GM12878 (cell line): Measurements from ENCODE around the gene RNF150. TPM values are rescaled to one million over a fixed set of nuclear protein-coding genes. Genes with fewer than 3 reads are reported as not detected.

Experiments used
- ATAC-seq: fragments of 200-7000 bp; cut with Tn5 transposase; 3 replicates; pipeline ENCODE4 v1.9.1; 2020; ENCODE audit warnings: mild to moderate bottlenecking, moderate library complexity
- BruUV-seq: library from RNA; stranded (reverse); fragments of 400-500 nt; replicated peaks from 2 replicates; lab custom pipeline; 2021; lab: Mats Ljungman, UMichigan
- CTCF ChIA-PET: fragments of 300-600 bp; sonication (Branson Sonifier 250); formaldehyde crosslinking; extraction: SDS; loops from one replicate; lab custom pipeline; 2021; ENCODE audit warnings: inconsistent platforms; lab: Yijun Ruan, JAX
- POLR2A ChIA-PET: fragments of 350-600 bp; formaldehyde crosslinking; extraction: SDS; loops from one replicate; lab custom pipeline; 2021; ENCODE audit warnings: inconsistent platforms; lab: Charles Lee
- RAD21 ChIA-PET: fragments of 300-600 bp; sonication (Branson Sonifier 250); formaldehyde crosslinking; loops from one replicate; lab custom pipeline; 2023; ENCODE audit warnings: antibody characterized with exemption; ENCODE audit not compliant: unreplicated experiment; lab: Charles Lee
- SMC1A ChIA-PET: fragments of 300-600 bp; sonication (Branson Sonifier 250); formaldehyde crosslinking; loops from one replicate; lab custom pipeline; 2023; ENCODE audit not compliant: unreplicated experiment, uncharacterized antibody; lab: Charles Lee
- DNase-seq: peaks from one replicate; pipeline ENCODE4 v3.0.0-alpha.2; 2011; ENCODE audit warnings: low read depth, low spot score
- FAIRE-seq: peaks from 3 replicates; lab custom pipeline; 2011; peaks lifted over from hg19 to GRCh38; lab: Jason Lieb, UNC
- H2AFZ ChIP-seq: 2 replicates; pipeline ENCODE4 v1.6.0; 2011; ENCODE audit warnings: low read depth, low read length, control low read depth; ENCODE audit not compliant: control insufficient read depth
- H3K27ac ChIP-seq: 2 replicates; pipeline ENCODE4 v1.5.1; 2011; ENCODE audit warnings: control low read depth; ENCODE audit not compliant: control insufficient read depth, insufficient read depth
- H3K27me3 ChIP-seq, 2 experiments: replicated peaks in 1 of 2; 2 replicates each; pipeline versions ENCODE4 v1.6.0 to v1.6.1; 2011; ENCODE audit warnings: low read length in 1 of 2; ENCODE audit not compliant: control insufficient read depth in 2 of 2, insufficient read depth in 2 of 2
- H3K36me3 ChIP-seq, 2 experiments: 2 replicates each; pipeline ENCODE4 v1.5.1; 2011; ENCODE audit warnings: low read length in 1 of 2; ENCODE audit not compliant: control insufficient read depth in 2 of 2, insufficient read depth in 2 of 2
- H3K4me1 ChIP-seq: 2 replicates; pipeline ENCODE4 v1.6.1; 2011; ENCODE audit warnings: mild to moderate bottlenecking, low read length, moderate library complexity, mixed read lengths; ENCODE audit not compliant: control insufficient read depth, insufficient read depth
- H3K4me2 ChIP-seq: 2 replicates; pipeline ENCODE4 v1.6.0; 2011; ENCODE audit warnings: control low read depth; ENCODE audit not compliant: control insufficient read depth, insufficient read depth
- H3K4me3 ChIP-seq: fragments of 200-600 bp; sonication (generic); 2 replicates; pipeline ENCODE4 v1.5.1; 2016
- H3K79me2 ChIP-seq: 2 replicates; pipeline ENCODE4 v1.6.0; 2011; ENCODE audit warnings: low read length; ENCODE audit not compliant: control insufficient read depth, insufficient read depth
- H3K9ac ChIP-seq: 2 replicates; pipeline ENCODE4 v1.8.0; 2011; ENCODE audit warnings: low read length, control low read depth, mixed read lengths; ENCODE audit not compliant: control insufficient read depth, insufficient read depth
- H3K9me3 ChIP-seq: replicated peaks from 3 replicates; pipeline ENCODE4 v1.5.1; 2011; ENCODE audit warnings: mild to moderate bottlenecking, low read length; ENCODE audit not compliant: control insufficient read depth, insufficient read depth
- H4K20me1 ChIP-seq: 2 replicates; pipeline ENCODE4 v1.6.0; 2011; ENCODE audit not compliant: control insufficient read depth, insufficient read depth
- CHD1 ChIP-seq: IDR thresholded peaks from 2 replicates; pipeline ENCODE4 v1.6.1; 2012; ENCODE audit warnings: low read depth, low read length, improper control_type of control experiment
- CHD4 ChIP-seq: fragments of 200-600 bp; sonication (generic); IDR thresholded peaks from 2 replicates; pipeline ENCODE4 v1.6.1; 2016; ENCODE audit warnings: mild to moderate bottlenecking
- HSF1 ChIP-seq: fragments of 150-350 bp; IDR thresholded peaks from 2 replicates; pipeline ENCODE4 v1.6.1; 2014; ENCODE audit warnings: mild to moderate bottlenecking, low read depth, low read length
- MAX ChIP-seq: IDR thresholded peaks from 2 replicates; pipeline ENCODE4 v1.6.1; 2012; ENCODE audit warnings: low read depth, low read length, improper control_type of control experiment
- NFIC ChIP-seq: IDR thresholded peaks from 2 replicates; pipeline ENCODE4 v1.6.1; 2012; ENCODE audit warnings: low read depth, mild to moderate bottlenecking, inconsistent platforms, low read length, moderate library complexity
- PAX5 ChIP-seq: IDR thresholded peaks from 2 replicates; pipeline ENCODE4 v1.6.1; 2011; ENCODE audit warnings: low read depth, low read length, borderline replicate concordance
- POU2F2 ChIP-seq: IDR thresholded peaks from 3 replicates; pipeline ENCODE4 v1.6.1; 2011; ENCODE audit warnings: low read depth, mild to moderate bottlenecking, low read length, borderline replicate concordance
- SIN3A ChIP-seq: IDR thresholded peaks from 2 replicates; pipeline ENCODE4 v1.6.1; 2012; ENCODE audit warnings: low read depth, low read length, improper control_type of control experiment
- SRF ChIP-seq, 2 experiments: IDR thresholded peaks; 2 replicates each; pipeline ENCODE4 v1.6.1; 2011; ENCODE audit warnings: low read depth in 2 of 2, low read length in 2 of 2, mild to moderate bottlenecking in 1 of 2, moderate library complexity in 1 of 2
- SUZ12 ChIP-seq: fragments of 200-600 bp; sonication (generic); IDR thresholded peaks from one replicate; pipeline ENCODE4 v1.6.1; 2018; ENCODE audit warnings: antibody characterized with exemption, mild to moderate bottlenecking; ENCODE audit not compliant: unreplicated experiment
- TAF1 ChIP-seq: IDR thresholded peaks from 2 replicates; pipeline ENCODE4 v1.6.1; 2011; ENCODE audit warnings: mild to moderate bottlenecking, low read depth, low read length, borderline replicate concordance
- WGBS: methylation state at CpG from one replicate; pipeline ENCODE4 v1.1.6; 2016; ENCODE audit warnings: low lambda C conversion rate; ENCODE audit not compliant: insufficient replicate concordance, insufficient coverage; ENCODE audit errors: missing lambda C conversion rate; 5-methylcytosine and 5-hydroxymethylcytosine counted together
- in situ Hi-C: fragments of 300-500 bp; cut with MboI; formaldehyde crosslinking; loops from 9 replicates; pipeline ENCODE4 v1.14.3; 2018; ENCODE audit warnings: mixed read lengths
- intact Hi-C: fragments of 100-400 bp; cut with micrococcal nuclease; formaldehyde crosslinking; loops from one replicate; pipeline ENCODE4 v1.14.2; 2022; ENCODE audit not compliant: unreplicated experiment
- polyA plus RNA-seq, 11 experiments: library from polyadenylated mRNA; depleted of rRNA in 4 of 11; unstranded in 6 of 11; stranded (reverse) in 5 of 11; fragments of >200 nt; fragmentation: Nextera tagmentation in 4 of 11; fragmentation: Illumina TruSeq in 1 of 11; extraction: Ambion mirVana in 4 of 11; extraction: Trizol in 1 of 11; gene quantifications; 1 replicate in 1 of 11; 2 replicates in 10 of 11; pipeline versions ENCODE4 v1.2.1 to v1.2.3, GENCODE V29; 2011 to 2016; ENCODE audit warnings: inconsistent platforms in 2 of 11, missing spikeins in 2 of 11, low read depth in 1 of 11
- total RNA-seq, 4 experiments: library from RNA; depleted of rRNA in 3 of 4; stranded (reverse); fragments of >200 nt in 3 of 4; fragmentation: Illumina TruSeq in 1 of 4; extraction: Trizol in 1 of 4; gene quantifications; 2 replicates each; pipeline versions ENCODE4 v1.2.1 to v1.2.3, GENCODE V29; 2013 to 2021

RNF150 gene
- total and polyA plus RNA-seq, 10 of the 15 experiments (the other 5 are each of a cell fraction or from before 2014, with no cell fraction given): 0.01 to 2.3 (median 0.04) TPM; not detected in 6

GRCh38 chr4:140940589-140940988, 192.7 kb downstream of the RNF150 start:
- Histone ChIP-seq H2AFZ (no peak overlapping the region), H3K79me2 (no peaks in the 10 kb centered on the region), H3K4me3 (no peak overlapping the region), H3K4me2 (no peak overlapping the region), H3K9ac (no peak overlapping the region), H3K9me3 (no peaks in the 10 kb centered on the region), H3K27ac (no peak overlapping the region), H3K27me3 (peaks cover 0 to 3% of the 10 kb centered on the region in 2 experiments; a peak in 1 of 4 replicates), H3K36me3 (no peaks in the 10 kb centered on the region), H3K4me1 (no peaks in the 10 kb centered on the region), H4K20me1 (no peaks in the 10 kb centered on the region)
- ChIA-PET POLR2A (no interaction called here), SMC1A (interaction anchor here (0.6 kb wide), 1 partner anchor 1062 kb away, joined by 3 read pairs; no protein-coding TSS in a partner anchor), CTCF (interaction anchor here (0.7 kb wide), 1 partner anchor 109 kb away, joined by 3 read pairs; no protein-coding TSS in a partner anchor), RAD21 (no interaction called here)
- TF ChIP-seq HSF1 (no peak), POU2F2 (no peak), CHD1 (no peak), SIN3A (no peak), NFIC (no peak), SRF (IDR thresholded peaks at IDR 0.05; ENCODE audit: low read depth in 2 of 2, low read length in 2 of 2) (no peak), SUZ12 (no peak), PAX5 (no peak), CHD4 (no peak), TAF1 (no peak), MAX (no peak)
- 0% methylated on average over 2 of the region's 2 CpGs for WGBS
- in situ Hi-C loops (no loop called here), intact Hi-C loops (no loop called here)
- ATAC-seq (no peak), FAIRE-seq (no peak), DNase-seq (no peak)
- no TSS peak for BruUV-seq
